ENCODE data around the gene NDUFS2. TPM values are rescaled to one million over a fixed set of nuclear protein-coding genes. Genes with fewer than 3 reads are reported as not detected.

Gene NDUFS2
- total and polyA plus RNA-seq, 10 of the 15 experiments (the other 5 are each of a cell fraction or from before 2014, with no cell fraction given): 66.5 to 215 (median 148) TPM

DNA sequence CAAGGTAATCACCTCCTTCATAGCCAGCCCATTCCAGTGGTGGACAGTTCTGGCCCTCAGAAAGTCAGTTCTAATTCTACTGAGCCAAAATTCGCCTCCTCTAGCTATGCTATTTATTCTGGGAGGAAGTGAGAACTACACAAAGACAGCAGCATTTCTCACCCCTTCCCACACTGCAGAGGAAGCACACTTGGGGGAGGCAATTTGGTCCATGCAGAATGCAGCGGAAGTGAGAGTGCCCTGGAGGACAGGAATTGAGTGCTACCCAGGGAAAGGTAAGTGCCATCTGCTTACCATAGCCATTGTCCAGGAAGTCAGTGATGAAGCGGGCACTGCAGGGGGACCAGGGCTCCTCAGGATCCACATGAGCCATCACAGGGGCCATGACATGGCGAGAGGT is 7.0 kb upstream of the NDUFS2 start (continued):
- TF ChIP-seq, protein P1, sequence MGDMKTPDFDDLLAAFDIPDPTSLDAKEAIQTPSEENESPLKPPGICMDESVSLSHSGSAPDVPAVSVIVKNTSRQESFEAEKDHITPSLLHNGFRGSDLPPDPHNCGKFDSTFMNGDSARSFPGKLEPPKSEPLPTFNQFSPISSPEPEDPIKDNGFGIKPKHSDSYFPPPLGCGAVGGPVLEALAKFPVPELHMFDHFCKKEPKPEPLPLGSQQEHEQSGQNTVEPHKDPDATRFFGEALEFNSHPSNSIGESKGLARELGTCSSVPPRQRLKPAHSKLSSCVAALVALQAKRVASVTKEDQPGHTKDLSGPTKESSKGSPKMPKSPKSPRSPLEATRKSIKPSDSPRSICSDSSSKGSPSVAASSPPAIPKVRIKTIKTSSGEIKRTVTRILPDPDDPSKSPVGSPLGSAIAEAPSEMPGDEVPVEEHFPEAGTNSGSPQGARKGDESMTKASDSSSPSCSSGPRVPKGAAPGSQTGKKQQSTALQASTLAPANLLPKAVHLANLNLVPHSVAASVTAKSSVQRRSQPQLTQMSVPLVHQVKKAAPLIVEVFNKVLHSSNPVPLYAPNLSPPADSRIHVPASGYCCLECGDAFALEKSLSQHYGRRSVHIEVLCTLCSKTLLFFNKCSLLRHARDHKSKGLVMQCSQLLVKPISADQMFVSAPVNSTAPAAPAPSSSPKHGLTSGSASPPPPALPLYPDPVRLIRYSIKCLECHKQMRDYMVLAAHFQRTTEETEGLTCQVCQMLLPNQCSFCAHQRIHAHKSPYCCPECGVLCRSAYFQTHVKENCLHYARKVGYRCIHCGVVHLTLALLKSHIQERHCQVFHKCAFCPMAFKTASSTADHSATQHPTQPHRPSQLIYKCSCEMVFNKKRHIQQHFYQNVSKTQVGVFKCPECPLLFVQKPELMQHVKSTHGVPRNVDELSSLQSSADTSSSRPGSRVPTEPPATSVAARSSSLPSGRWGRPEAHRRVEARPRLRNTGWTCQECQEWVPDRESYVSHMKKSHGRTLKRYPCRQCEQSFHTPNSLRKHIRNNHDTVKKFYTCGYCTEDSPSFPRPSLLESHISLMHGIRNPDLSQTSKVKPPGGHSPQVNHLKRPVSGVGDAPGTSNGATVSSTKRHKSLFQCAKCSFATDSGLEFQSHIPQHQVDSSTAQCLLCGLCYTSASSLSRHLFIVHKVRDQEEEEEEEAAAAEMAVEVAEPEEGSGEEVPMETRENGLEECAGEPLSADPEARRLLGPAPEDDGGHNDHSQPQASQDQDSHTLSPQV (IDR thresholded peaks at IDR 0.05): no peak
- TF ChIP-seq HDAC6 (IDR thresholded peaks at IDR 0.05; ENCODE audit: unreplicated experiment) (no peak), NFYB (IDR thresholded peaks at IDR 0.05; ENCODE audit: insufficient read depth, low read depth, low read length) (no peak), YBX1 (IDR thresholded peaks at IDR 0.05) (no peak), ESRRA (IDR thresholded peaks at IDR 0.05; ENCODE audit: low read length) (no peak), ZBED1 (IDR thresholded peaks at IDR 0.05; ENCODE audit: borderline replicate concordance) (no peak), STAT3 (IDR thresholded peaks at IDR 0.05; ENCODE audit: low read depth, low read length) (no peak), RELA (IDR thresholded peaks at IDR 0.05; ENCODE audit: borderline replicate concordance, partially characterized antibody) (no peak), TARDBP (IDR thresholded peaks at IDR 0.05; ENCODE audit: borderline replicate concordance) (no peak), NFIC (IDR thresholded peaks at IDR 0.05; ENCODE audit: low read depth, low read length) (no peak), RFX5 (IDR thresholded peaks at IDR 0.05; ENCODE audit: low read depth, low read length) (no peak), KLF5 (IDR thresholded peaks at IDR 0.05; ENCODE audit: partially characterized antibody) (no peak), ZNF622 (IDR thresholded peaks at IDR 0.05) (no peak), TCF3 (IDR thresholded peaks at IDR 0.05; ENCODE audit: borderline replicate concordance, insufficient read depth, low read depth, low read length) (no peak), CEBPB (IDR thresholded peaks at IDR 0.05; ENCODE audit: borderline replicate concordance in 1 of 2, low read depth in 2 of 2, low read length in 2 of 2) (no peak), SREBF2 (IDR thresholded peaks at IDR 0.05; ENCODE audit: low read length) (no peak)
- TF ChIP-seq, protein P2, sequence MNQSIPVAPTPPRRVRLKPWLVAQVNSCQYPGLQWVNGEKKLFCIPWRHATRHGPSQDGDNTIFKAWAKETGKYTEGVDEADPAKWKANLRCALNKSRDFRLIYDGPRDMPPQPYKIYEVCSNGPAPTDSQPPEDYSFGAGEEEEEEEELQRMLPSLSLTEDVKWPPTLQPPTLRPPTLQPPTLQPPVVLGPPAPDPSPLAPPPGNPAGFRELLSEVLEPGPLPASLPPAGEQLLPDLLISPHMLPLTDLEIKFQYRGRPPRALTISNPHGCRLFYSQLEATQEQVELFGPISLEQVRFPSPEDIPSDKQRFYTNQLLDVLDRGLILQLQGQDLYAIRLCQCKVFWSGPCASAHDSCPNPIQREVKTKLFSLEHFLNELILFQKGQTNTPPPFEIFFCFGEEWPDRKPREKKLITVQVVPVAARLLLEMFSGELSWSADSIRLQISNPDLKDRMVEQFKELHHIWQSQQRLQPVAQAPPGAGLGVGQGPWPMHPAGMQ (IDR thresholded peaks at IDR 0.05; ENCODE audit: borderline replicate concordance): no peak
- TF ChIP-seq, protein P3, sequence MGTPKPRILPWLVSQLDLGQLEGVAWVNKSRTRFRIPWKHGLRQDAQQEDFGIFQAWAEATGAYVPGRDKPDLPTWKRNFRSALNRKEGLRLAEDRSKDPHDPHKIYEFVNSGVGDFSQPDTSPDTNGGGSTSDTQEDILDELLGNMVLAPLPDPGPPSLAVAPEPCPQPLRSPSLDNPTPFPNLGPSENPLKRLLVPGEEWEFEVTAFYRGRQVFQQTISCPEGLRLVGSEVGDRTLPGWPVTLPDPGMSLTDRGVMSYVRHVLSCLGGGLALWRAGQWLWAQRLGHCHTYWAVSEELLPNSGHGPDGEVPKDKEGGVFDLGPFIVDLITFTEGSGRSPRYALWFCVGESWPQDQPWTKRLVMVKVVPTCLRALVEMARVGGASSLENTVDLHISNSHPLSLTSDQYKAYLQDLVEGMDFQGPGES (IDR thresholded peaks at IDR 0.05): no peak
- TF ChIP-seq, protein P4, sequence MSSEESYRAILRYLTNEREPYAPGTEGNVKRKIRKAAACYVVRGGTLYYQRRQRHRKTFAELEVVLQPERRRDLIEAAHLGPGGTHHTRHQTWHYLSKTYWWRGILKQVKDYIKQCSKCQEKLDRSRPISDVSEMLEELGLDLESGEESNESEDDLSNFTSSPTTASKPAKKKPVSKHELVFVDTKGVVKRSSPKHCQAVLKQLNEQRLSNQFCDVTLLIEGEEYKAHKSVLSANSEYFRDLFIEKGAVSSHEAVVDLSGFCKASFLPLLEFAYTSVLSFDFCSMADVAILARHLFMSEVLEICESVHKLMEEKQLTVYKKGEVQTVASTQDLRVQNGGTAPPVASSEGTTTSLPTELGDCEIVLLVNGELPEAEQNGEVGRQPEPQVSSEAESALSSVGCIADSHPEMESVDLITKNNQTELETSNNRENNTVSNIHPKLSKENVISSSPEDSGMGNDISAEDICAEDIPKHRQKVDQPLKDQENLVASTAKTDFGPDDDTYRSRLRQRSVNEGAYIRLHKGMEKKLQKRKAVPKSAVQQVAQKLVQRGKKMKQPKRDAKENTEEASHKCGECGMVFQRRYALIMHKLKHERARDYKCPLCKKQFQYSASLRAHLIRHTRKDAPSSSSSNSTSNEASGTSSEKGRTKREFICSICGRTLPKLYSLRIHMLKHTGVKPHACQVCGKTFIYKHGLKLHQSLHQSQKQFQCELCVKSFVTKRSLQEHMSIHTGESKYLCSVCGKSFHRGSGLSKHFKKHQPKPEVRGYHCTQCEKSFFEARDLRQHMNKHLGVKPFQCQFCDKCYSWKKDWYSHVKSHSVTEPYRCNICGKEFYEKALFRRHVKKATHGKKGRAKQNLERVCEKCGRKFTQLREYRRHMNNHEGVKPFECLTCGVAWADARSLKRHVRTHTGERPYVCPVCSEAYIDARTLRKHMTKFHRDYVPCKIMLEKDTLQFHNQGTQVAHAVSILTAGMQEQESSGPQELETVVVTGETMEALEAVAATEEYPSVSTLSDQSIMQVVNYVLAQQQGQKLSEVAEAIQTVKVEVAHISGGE (CRISPR knock-in tag; IDR thresholded peaks at IDR 0.05): no peak
- TF ChIP-seq, protein P5, sequence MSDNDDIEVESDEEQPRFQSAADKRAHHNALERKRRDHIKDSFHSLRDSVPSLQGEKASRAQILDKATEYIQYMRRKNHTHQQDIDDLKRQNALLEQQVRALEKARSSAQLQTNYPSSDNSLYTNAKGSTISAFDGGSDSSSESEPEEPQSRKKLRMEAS (IDR thresholded peaks at IDR 0.05; ENCODE audit: low read depth, low read length): no peak
